Natural killer cell (primary cell): ENCODE results near the gene CBFA2T3. TPM values are rescaled to one million over a fixed set of nuclear protein-coding genes. Genes with fewer than 3 reads are reported as not detected.

Experiments used
- ATAC-seq, 3 donors: fragments of 150-1000 bp in 2 of 3; fragments of 200-7000 bp in 1 of 3; cut with Tn5 transposase; 1 replicate in 1 of 3; 2 replicates in 2 of 3; pipeline ENCODE4 v1.10.0; 2021; ENCODE audit warnings: mild to moderate bottlenecking in 2 of 3, moderate library complexity in 2 of 3
- DNase-seq, 2 donors: peaks; one replicate each; pipeline versions ENCODE4 v3.0.0 to v3.0.0-alpha.2; 2013 to 2021; ENCODE audit warnings: mixed read lengths in 1 of 2
- H3K27ac ChIP-seq: one replicate; pipeline ENCODE4 v1.5.1; 2013; ENCODE audit warnings: mild to moderate bottlenecking, low read length
- H3K27me3 ChIP-seq: one replicate; pipeline ENCODE4 v1.6.1; 2013; ENCODE audit warnings: low read length; ENCODE audit not compliant: control insufficient read depth, insufficient read depth
- H3K36me3 ChIP-seq: one replicate; pipeline ENCODE4 v1.6.1; 2013; ENCODE audit warnings: low read length; ENCODE audit not compliant: control insufficient read depth, insufficient read depth
- H3K4me1 ChIP-seq: one replicate; pipeline ENCODE4 v1.6.1; 2013; ENCODE audit warnings: low read length; ENCODE audit not compliant: control insufficient read depth, insufficient read depth
- H3K4me3 ChIP-seq: one replicate; pipeline ENCODE4 v1.5.1; 2013; ENCODE audit warnings: low read length
- H3K9me3 ChIP-seq: one replicate; pipeline ENCODE4 v1.6.1; 2013; ENCODE audit warnings: low read length; ENCODE audit not compliant: control insufficient read depth, insufficient read depth
- H3K27ac Mint-ChIP-seq, 2 donors: one replicate each; pipeline ENCODE4 v1.8.0; 2022; ENCODE audit warnings: mild to moderate bottlenecking in 2 of 2, mixed read lengths in 2 of 2, moderate library complexity in 1 of 2
- H3K27me3 Mint-ChIP-seq, 2 donors: one replicate each; pipeline ENCODE4 v1.8.0; 2022; ENCODE audit warnings: low read depth in 2 of 2, mixed read lengths in 2 of 2
- H3K36me3 Mint-ChIP-seq: one replicate; pipeline ENCODE4 v1.8.0; 2022; ENCODE audit warnings: mixed read lengths
- H3K4me1 Mint-ChIP-seq, 2 donors: one replicate each; pipeline ENCODE4 v1.8.0; 2022; ENCODE audit warnings: mixed read lengths in 2 of 2
- H3K4me3 Mint-ChIP-seq: one replicate; pipeline ENCODE4 v1.8.0; 2022; ENCODE audit warnings: mild to moderate bottlenecking, moderate library complexity, mixed read lengths
- H3K9me3 Mint-ChIP-seq, 2 donors: one replicate each; pipeline ENCODE4 v1.8.0; 2022; ENCODE audit warnings: mixed read lengths in 2 of 2
- WGBS: methylation state at CpG from one replicate; pipeline ENCODE4 v1.1.7; 2013; ENCODE audit warnings: missing lambda C conversion rate; ENCODE audit not compliant: insufficient coverage; 5-methylcytosine and 5-hydroxymethylcytosine counted together
- intact Hi-C: fragments of 100-400 bp; cut with micrococcal nuclease; formaldehyde crosslinking; loops from one replicate; pipeline ENCODE4 v1.14.2; 2022
- total RNA-seq, 4 donors: library from RNA; stranded (reverse); fragments of 120-200 nt in 1 of 4; gene quantifications; one replicate each; pipeline versions ENCODE4 v1.2.3 to v1.2.4, GENCODE V29; 2013 to 2022
- TF ChIP-seq, protein P1 (sequence below): fragments of 200-600 bp; IDR thresholded peaks from one replicate; pipeline ENCODE4 v1.8.0; 2022; ENCODE audit warnings: antibody characterized with exemption

Gene CBFA2T3
- total RNA-seq, 3 donors from 2014 or later (not counting 1 experiment from before 2014, with no cell fraction given) = 2.5 to 7.8 (median 4.2) TPM

- WGBS = 12% methylated on average over 19 of the region's 19 CpGs
- no peaks in the 10 kb centered on the region for H3K36me3 Mint-ChIP-seq
- TF ChIP-seq, protein P1, sequence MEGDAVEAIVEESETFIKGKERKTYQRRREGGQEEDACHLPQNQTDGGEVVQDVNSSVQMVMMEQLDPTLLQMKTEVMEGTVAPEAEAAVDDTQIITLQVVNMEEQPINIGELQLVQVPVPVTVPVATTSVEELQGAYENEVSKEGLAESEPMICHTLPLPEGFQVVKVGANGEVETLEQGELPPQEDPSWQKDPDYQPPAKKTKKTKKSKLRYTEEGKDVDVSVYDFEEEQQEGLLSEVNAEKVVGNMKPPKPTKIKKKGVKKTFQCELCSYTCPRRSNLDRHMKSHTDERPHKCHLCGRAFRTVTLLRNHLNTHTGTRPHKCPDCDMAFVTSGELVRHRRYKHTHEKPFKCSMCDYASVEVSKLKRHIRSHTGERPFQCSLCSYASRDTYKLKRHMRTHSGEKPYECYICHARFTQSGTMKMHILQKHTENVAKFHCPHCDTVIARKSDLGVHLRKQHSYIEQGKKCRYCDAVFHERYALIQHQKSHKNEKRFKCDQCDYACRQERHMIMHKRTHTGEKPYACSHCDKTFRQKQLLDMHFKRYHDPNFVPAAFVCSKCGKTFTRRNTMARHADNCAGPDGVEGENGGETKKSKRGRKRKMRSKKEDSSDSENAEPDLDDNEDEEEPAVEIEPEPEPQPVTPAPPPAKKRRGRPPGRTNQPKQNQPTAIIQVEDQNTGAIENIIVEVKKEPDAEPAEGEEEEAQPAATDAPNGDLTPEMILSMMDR = no peak
- H3K4me1 ChIP-seq = peaks cover 44% of the 10 kb centered on the region
- H3K9me3 ChIP-seq = no peaks in the 10 kb centered on the region
- H3K4me3 ChIP-seq = peak overlapping the region; percentile 10
- ATAC-seq (no peak), DNase-seq (peak in 1 of 2 donors; percentile 42)
- no peak overlapping the region for H3K27ac Mint-ChIP-seq
- no peak overlapping the region for H3K4me3 Mint-ChIP-seq
- H3K27ac ChIP-seq = no peak overlapping the region
- H3K9me3 Mint-ChIP-seq = no peaks in the 10 kb centered on the region
- intact Hi-C loops = no loop called here
- peaks cover 8 to 13% of the 10 kb centered on the region in 2 donors for H3K27me3 Mint-ChIP-seq
- H3K27me3 ChIP-seq = peaks cover 8% of the 10 kb centered on the region
- H3K4me1 Mint-ChIP-seq = peaks cover 0 to 6% of the 10 kb centered on the region in 2 donors
- no peaks in the 10 kb centered on the region for H3K36me3 ChIP-seq
Observed at GRCh38 chr16:88936008-88936555, 40.9 kb downstream of the CBFA2T3 start.

- Histone ChIP-seq H3K4me3 (no peak overlapping the region), H3K4me1 (peaks cover 36% of the 10 kb centered on the region), H3K36me3 (no peaks in the 10 kb centered on the region), H3K27me3 (peaks cover 4% of the 10 kb centered on the region), H3K27ac (no peak overlapping the region), H3K9me3 (no peaks in the 10 kb centered on the region)
- Mint-ChIP-seq H3K4me1 (peaks cover 0 to 2% of the 10 kb centered on the region in 2 donors), H3K9me3 (no peaks in the 10 kb centered on the region), H3K36me3 (no peaks in the 10 kb centered on the region), H3K27me3 (peaks cover 3 to 9% of the 10 kb centered on the region in 2 donors), H3K27ac (no peak overlapping the region), H3K4me3 (no peak overlapping the region)
- WGBS = 89% methylated on average over 33 of the region's 33 CpGs
- intact Hi-C loops = no loop called here
- no peak for ATAC-seq
- TF ChIP-seq, protein P1 = no peak
- DNase-seq = no peak
Observed at GRCh38 chr16:88934066-88934667, 42.8 kb downstream of the CBFA2T3 start.

- Mint-ChIP-seq H3K9me3 (no peaks in the 10 kb centered on the region), H3K4me1 (no peaks in the 10 kb centered on the region), H3K36me3 (no peaks in the 10 kb centered on the region), H3K4me3 (no peak overlapping the region), H3K27ac (no peak overlapping the region), H3K27me3 (peaks cover 0 to 5% of the 10 kb centered on the region in 2 donors)
- H3K4me3 ChIP-seq = no peak overlapping the region
- no peak overlapping the region for H3K27ac ChIP-seq
- TF ChIP-seq, protein P1 = no peak
- H3K27me3 ChIP-seq = peaks cover 4% of the 10 kb centered on the region
- intact Hi-C loops = no loop called here
- DNase-seq = no peak
- H3K9me3 ChIP-seq = no peaks in the 10 kb centered on the region
- peaks cover 24% of the 10 kb centered on the region for H3K4me1 ChIP-seq
- ATAC-seq = no peak
- no peaks in the 10 kb centered on the region for H3K36me3 ChIP-seq
- WGBS = 88% methylated on average over 12 of the region's 17 CpGs
Observed at GRCh38 chr16:88932929-88933328, 44.1 kb downstream of the CBFA2T3 start.

DNA sequence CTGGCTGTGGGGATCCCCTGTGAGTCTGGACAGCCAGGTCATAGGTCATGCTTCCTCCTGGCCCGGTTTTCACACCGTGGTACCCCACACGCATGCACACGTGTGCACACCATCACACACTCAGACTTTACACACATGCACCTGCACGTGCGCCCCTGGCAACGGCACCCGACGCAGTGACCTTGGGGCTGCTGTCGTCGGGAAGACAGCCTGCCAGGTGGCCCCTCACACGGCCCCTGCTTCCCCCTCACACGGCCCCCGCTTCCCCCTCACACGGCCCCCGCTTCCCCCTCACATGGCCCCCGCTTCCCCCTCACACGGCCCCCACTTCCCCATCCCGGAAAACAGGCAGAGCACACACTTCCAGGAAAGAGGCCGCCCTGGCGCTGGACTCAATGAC lies 45.1 kb downstream of the CBFA2T3 start:
- H3K27me3 Mint-ChIP-seq = peaks cover 0 to 5% of the 10 kb centered on the region in 2 donors

More for the DNA sequence above, 45.1 kb downstream of the CBFA2T3 start:
- H3K36me3 Mint-ChIP-seq = no peaks in the 10 kb centered on the region
- WGBS = 79% methylated on average over 17 of the region's 21 CpGs
- Histone ChIP-seq H3K27me3 (peaks cover 4% of the 10 kb centered on the region), H3K4me3 (no peak overlapping the region), H3K27ac (no peak overlapping the region), H3K9me3 (no peaks in the 10 kb centered on the region), H3K4me1 (peaks cover 14% of the 10 kb centered on the region), H3K36me3 (no peaks in the 10 kb centered on the region)
- H3K9me3 Mint-ChIP-seq = no peaks in the 10 kb centered on the region
- H3K4me1 Mint-ChIP-seq = no peaks in the 10 kb centered on the region
- no peak for DNase-seq
- no peak overlapping the region for H3K27ac Mint-ChIP-seq
- intact Hi-C loops = no loop called here
- no peak overlapping the region for H3K4me3 Mint-ChIP-seq
- TF ChIP-seq, protein P1 = no peak
- no peak for ATAC-seq
